ENCODE results near the gene OR10G3.

OR10G3 gene

DNA sequence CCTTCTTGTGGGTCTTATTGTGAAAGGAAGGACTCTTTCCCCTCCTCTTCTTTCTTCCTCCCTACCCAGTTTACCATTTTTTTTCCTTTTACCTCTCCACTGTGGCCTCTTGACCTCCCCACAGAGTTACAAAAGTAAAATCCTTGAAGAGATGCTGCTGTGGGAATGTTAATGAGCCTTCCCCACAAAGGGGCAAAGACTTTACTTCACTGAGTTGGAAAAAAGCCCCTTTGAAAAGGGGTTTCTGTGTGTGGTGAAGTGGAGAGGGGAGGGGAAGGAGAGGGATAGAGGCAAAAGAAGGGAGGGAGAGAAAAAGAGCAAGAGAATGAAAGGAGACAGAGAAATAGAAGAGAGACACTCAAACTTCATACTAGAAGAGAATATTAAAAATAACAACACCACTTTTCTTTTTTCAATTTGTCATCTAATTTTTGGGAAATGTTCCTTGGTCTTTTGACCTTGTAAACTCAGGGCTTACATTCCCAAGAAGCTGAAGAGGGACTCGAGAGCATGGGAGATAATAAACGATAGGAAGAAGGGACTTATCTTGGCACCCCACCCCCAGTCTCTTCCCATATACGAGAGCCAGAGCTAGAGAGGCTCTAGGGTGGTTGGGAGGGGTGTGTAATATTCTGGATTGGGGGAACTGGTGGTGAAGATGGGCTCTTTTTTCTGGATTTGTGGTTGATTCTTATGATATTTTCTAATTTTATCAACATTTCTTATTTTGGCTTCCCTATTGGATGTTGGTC lies 40.5 kb downstream of the OR10G3 start:
- Histone ChIP-seq H3K9me3 (ENCODE audit: insufficient read depth, low read depth, low read length) (no peaks in the 10 kb centered on the region), H3F3A (ENCODE audit: low read depth) (no peaks in the 10 kb centered on the region), H2AFZ (ENCODE audit: low read length) (no peak overlapping the region), H3K4me3 (ENCODE audit: low read length, poor library complexity, severe bottlenecking) (no peak overlapping the region), H4K20me1 (ENCODE audit: insufficient read depth, low read length, poor library complexity, severe bottlenecking) (no peaks in the 10 kb centered on the region), H3K36me3 (ENCODE audit: insufficient read depth, low read length) (no peaks in the 10 kb centered on the region), H3K9ac (ENCODE audit: low read depth, low read length, poor library complexity, severe bottlenecking) (no peak overlapping the region), H3K4me2 (ENCODE audit: low read depth, low read length, poor library complexity, severe bottlenecking) (no peak overlapping the region), H3K9me2 (replicated peaks; ENCODE audit: low read depth, low read length) (no peaks in the 10 kb centered on the region), H3K27me3 (ENCODE audit: insufficient read depth, low read length, poor library complexity, severe bottlenecking) (peaks cover 9% of the 10 kb centered on the region), H3K4me1 (ENCODE audit: insufficient read depth, low read length, poor library complexity, severe bottlenecking) (no peaks in the 10 kb centered on the region), H3K79me2 (ENCODE audit: insufficient read depth, low read length) (no peaks in the 10 kb centered on the region)
- no peak for TF ChIP-seq EZH2phosphoT487 (IDR thresholded peaks at IDR 0.05; ENCODE audit: borderline replicate concordance)
- TF ChIP-seq, protein P1, sequence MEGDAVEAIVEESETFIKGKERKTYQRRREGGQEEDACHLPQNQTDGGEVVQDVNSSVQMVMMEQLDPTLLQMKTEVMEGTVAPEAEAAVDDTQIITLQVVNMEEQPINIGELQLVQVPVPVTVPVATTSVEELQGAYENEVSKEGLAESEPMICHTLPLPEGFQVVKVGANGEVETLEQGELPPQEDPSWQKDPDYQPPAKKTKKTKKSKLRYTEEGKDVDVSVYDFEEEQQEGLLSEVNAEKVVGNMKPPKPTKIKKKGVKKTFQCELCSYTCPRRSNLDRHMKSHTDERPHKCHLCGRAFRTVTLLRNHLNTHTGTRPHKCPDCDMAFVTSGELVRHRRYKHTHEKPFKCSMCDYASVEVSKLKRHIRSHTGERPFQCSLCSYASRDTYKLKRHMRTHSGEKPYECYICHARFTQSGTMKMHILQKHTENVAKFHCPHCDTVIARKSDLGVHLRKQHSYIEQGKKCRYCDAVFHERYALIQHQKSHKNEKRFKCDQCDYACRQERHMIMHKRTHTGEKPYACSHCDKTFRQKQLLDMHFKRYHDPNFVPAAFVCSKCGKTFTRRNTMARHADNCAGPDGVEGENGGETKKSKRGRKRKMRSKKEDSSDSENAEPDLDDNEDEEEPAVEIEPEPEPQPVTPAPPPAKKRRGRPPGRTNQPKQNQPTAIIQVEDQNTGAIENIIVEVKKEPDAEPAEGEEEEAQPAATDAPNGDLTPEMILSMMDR (conservative IDR thresholded peaks at IDR 0.05; ENCODE audit: low read length): no peak

DNA sequence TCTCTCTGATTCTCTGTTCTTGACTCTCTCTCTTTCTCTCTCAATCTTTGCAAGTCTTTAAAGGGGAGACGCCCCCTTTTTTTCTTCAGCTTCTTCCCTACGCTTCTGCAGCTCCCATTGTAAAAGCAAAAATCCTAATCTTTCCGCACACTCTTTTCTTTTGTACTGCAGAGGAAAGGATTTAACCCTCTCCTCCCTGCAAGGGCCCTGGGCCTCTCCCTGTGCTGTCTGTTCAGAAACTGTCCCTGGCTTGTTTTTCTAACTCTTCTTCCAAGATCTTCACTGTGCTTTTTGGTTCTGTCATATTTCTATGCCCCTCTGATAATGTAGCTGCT lies 42.8 kb downstream of the OR10G3 start:
- H3K4me2 ChIP-seq (ENCODE audit: low read depth, low read length, poor library complexity, severe bottlenecking): no peak overlapping the region
- no peaks in the 10 kb centered on the region for H3K4me1 ChIP-seq (ENCODE audit: insufficient read depth, low read length, poor library complexity, severe bottlenecking)
- no peak overlapping the region for H3K4me3 ChIP-seq (ENCODE audit: low read length, poor library complexity, severe bottlenecking)
- H3K79me2 ChIP-seq (ENCODE audit: insufficient read depth, low read length): no peaks in the 10 kb centered on the region
- TF ChIP-seq EZH2phosphoT487 (IDR thresholded peaks at IDR 0.05; ENCODE audit: borderline replicate concordance): no peak
- TF ChIP-seq, protein P1 (conservative IDR thresholded peaks at IDR 0.05; ENCODE audit: low read length): no peak
- no peaks in the 10 kb centered on the region for H3F3A ChIP-seq (ENCODE audit: low read depth)
- no peaks in the 10 kb centered on the region for H3K9me2 ChIP-seq (replicated peaks; ENCODE audit: low read depth, low read length)
- no peak overlapping the region for H3K9ac ChIP-seq (ENCODE audit: low read depth, low read length, poor library complexity, severe bottlenecking)
- no peaks in the 10 kb centered on the region for H3K9me3 ChIP-seq (ENCODE audit: insufficient read depth, low read depth, low read length)
- H3K27me3 ChIP-seq (ENCODE audit: insufficient read depth, low read length, poor library complexity, severe bottlenecking): peaks cover 9% of the 10 kb centered on the region
- no peaks in the 10 kb centered on the region for H3K36me3 ChIP-seq (ENCODE audit: insufficient read depth, low read length)
- H4K20me1 ChIP-seq (ENCODE audit: insufficient read depth, low read length, poor library complexity, severe bottlenecking): no peaks in the 10 kb centered on the region
- H2AFZ ChIP-seq (ENCODE audit: low read length): no peak overlapping the region

DNA sequence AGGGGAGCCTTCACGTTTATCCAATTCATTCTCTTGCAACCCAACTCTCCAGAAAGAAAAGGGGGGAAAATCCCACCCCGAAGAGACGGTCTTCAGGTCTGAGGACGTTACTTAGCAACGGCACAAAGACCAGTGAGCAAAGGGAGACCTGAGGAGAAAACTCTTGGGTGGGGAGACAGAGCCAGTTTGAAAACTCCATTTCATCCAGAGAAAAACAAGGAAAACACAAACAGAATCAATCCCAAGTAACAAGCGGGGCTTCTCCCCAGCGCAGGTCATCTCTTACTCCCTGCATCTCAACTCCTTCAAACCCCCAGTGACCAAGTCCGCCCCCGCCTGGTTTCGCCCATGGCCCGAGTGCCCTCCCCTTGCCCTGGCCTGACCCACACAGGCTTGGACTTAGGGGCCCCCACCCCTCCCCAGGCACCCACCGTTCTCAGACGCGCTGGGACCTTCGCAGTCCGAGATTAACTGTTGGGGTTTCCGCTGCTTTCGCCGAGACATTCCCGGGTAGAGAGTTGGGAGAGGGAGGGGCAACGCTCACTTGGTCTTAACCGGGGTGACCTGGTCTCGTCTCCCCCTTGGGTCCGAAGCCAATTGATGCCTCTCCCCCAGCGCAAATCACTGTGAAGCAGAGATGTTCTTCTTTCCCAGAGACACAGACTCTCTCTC lies 43.3 kb downstream of the OR10G3 start:
- Histone ChIP-seq H3K4me3 (ENCODE audit: low read length, poor library complexity, severe bottlenecking) (no peak overlapping the region), H3K36me3 (ENCODE audit: insufficient read depth, low read length) (no peaks in the 10 kb centered on the region), H4K20me1 (ENCODE audit: insufficient read depth, low read length, poor library complexity, severe bottlenecking) (no peaks in the 10 kb centered on the region), H3K9me2 (replicated peaks; ENCODE audit: low read depth, low read length) (no peaks in the 10 kb centered on the region), H3K27me3 (ENCODE audit: insufficient read depth, low read length, poor library complexity, severe bottlenecking) (peaks cover 9% of the 10 kb centered on the region), H2AFZ (ENCODE audit: low read length) (0 out of 2 replicates have a peak overlapping the region, but pooled peaks have one; percentile 17), H3K4me2 (ENCODE audit: low read depth, low read length, poor library complexity, severe bottlenecking) (no peak overlapping the region), H3F3A (ENCODE audit: low read depth) (no peaks in the 10 kb centered on the region), H3K4me1 (ENCODE audit: insufficient read depth, low read length, poor library complexity, severe bottlenecking) (no peaks in the 10 kb centered on the region), H3K79me2 (ENCODE audit: insufficient read depth, low read length) (no peaks in the 10 kb centered on the region), H3K9ac (ENCODE audit: low read depth, low read length, poor library complexity, severe bottlenecking) (no peak overlapping the region), H3K9me3 (ENCODE audit: insufficient read depth, low read depth, low read length) (no peaks in the 10 kb centered on the region)
- TF ChIP-seq, protein P1 (conservative IDR thresholded peaks at IDR 0.05; ENCODE audit: low read length): no peak
- TF ChIP-seq EZH2phosphoT487 (IDR thresholded peaks at IDR 0.05; ENCODE audit: borderline replicate concordance): no peak

Measured in Loucy (cell line).